Stimulated activated CD4-positive, alpha-beta T cell treated with anti-CD3 and anti-CD28 coated beads, Interleukin-2, amount 100 ng/mL, for 24 hours (primary cell): ENCODE data around the gene ZNF17.

Source experiments
- DNase-seq, 2 donors: peaks; one replicate each; pipeline ENCODE4 v3.0.0-alpha.2; 2020

ZNF17 gene

DNA sequence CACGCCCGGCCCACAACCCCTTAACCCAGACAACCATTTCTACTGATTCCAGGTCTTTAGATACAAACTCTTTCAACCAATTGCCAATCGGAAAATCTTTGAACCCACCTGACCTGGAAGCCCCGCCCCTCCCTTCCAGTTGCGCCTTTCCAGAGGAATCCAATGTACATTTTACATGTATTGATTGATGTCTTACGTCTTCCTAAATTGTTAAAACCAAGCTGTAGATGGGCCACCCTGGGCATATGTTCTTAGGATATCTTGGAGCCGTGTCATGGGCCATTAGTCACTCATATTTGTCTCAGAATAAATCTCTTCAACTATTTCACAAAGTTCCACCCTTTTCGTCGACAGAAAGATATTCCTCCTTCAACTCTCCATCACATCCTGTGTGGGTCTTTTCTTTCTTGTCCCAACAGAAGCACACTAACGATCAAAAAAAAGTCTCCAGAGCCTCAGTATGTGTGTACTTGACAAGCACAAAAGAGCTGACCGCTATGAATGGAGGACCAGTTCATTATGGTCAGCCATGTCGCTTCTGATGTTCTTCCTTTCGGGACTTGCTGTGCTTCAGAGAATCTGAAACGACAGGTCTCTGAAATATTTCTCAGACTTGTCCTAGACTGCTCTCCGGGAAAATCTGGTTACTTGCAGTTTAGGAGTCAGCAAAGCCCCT is 23.6 kb downstream of the ZNF17 start:
- no peak for DNase-seq

- peak; percentile 93 to 97 for DNase-seq
These were observed 24.4 kb downstream of the ZNF17 start, which contains the start of gene ZNF749 for GRCh38 chr19:57435062-57435978. TSS of gene ZNF749 (plus strand) at chr19:57435325. CDS start at chr19:57435579, 254 bp downstream.

- no peak for DNase-seq
These were observed 25.5 kb downstream of the ZNF17 start for GRCh38 chr19:57436417-57436816.

- DNase-seq: no peak
These were observed 27.0 kb downstream of the ZNF17 start for GRCh38 chr19:57437931-57438330.

- no peak for DNase-seq
These were observed 28.0 kb downstream of the ZNF17 start for GRCh38 chr19:57438925-57439324.

- DNase-seq: no peak
These were observed 31.2 kb downstream of the ZNF17 start for GRCh38 chr19:57441979-57442752.

DNA sequence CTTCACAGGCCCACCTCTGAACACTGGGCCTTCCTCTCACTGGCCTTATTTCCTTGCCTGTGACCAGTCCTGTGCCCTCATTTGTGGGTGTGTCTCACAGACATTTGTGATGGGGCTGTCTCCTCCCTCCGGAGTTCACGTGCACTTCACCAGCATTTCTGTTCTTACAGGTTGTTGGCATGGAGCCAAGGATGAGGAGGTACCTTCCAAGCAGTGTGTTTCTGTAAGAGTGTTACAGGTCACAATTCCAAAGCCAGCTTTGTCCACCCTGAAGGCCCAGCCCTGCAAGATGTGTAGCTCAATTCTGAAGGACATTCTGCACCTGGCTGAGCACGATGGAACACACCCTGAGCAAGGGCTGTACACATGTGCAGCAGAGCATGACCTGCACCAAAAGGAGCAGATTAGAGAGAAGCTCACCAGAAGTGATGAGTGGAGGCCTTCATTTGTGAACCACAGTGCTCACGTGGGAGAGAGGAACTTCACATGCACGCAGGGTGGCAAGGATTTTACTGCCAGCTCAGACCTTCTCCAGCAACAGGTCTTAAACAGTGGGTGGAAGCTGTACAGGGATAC is 32.2 kb downstream of the ZNF17 start:
- no peak for DNase-seq

- DNase-seq: no peak
These were observed 41.3 kb downstream of the ZNF17 start for GRCh38 chr19:57452307-57452706.

DNA sequence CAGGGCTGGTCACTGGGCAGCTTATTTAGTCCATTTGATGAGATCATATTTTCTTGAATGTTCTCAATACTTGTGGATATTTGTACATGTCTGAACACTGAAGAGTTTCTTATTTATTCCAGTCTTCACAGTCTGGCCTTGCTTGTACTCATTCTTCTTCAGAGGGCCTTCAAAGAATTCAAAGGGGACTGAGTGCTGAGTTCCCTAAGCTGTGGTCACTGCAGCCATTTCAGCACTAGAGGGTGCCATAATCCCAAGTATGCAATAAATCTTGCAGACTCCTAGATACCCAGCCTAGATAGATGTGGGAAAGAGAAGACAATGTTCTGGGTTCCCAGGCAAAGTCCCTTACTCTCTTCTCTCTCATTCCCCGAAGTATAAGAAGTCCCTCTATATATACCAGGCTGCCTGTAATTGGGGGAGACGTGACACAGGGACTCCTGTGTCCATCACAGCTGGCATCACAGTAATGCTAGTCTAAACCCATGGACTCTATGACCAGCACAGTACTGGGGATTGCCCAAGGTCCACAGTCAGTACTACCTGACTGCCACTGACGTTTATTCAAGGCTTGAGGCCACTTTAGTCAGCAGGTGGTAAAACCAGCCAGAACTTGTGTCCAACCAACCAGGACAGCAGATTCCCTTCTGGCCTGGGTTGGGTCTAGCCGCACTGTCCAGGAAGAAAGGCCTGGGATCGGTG is 54.9 kb downstream of the ZNF17 start:
- no peak for DNase-seq

GRCh38 chr19:57466489-57466888 is 55.5 kb downstream of the ZNF17 start:
- no peak for DNase-seq
